HCT116 (cell line): ENCODE results near the gene CRIP2.

ENCODE experiments used
- CEBPB ChIP-seq: IDR thresholded peaks from 2 replicates; pipeline ENCODE4 v1.6.1; 2012; ENCODE audit warnings: low read depth
- EZH2 ChIP-seq: fragments of 200-600 bp; sonication (generic); IDR thresholded peaks from 2 replicates; pipeline ENCODE4 v1.6.1; 2017; ENCODE audit warnings: antibody characterized with exemption, mixed run types
- EZH2phosphoT487 ChIP-seq: fragments of 200-600 bp; IDR thresholded peaks from 2 replicates; pipeline ENCODE4 v1.6.1; 2018; ENCODE audit warnings: antibody characterized with exemption, borderline replicate concordance
- MAX ChIP-seq: IDR thresholded peaks from 2 replicates; pipeline ENCODE4 v1.6.1; 2012
- POLR2A ChIP-seq: IDR thresholded peaks from 2 replicates; pipeline ENCODE4 v1.7.0; 2011; ENCODE audit warnings: borderline replicate concordance; ENCODE audit not compliant: insufficient read depth, insufficient read length; ENCODE audit errors: extremely low read depth
- POLR2AphosphoS5 ChIP-seq: IDR thresholded peaks from 2 replicates; pipeline ENCODE4 v1.6.1; 2011; ENCODE audit warnings: mild to moderate bottlenecking, low read depth, low read length, moderate library complexity
- RAD21 ChIP-seq: IDR thresholded peaks from 2 replicates; pipeline ENCODE4 v1.6.1; 2012; ENCODE audit warnings: low read depth, mild to moderate bottlenecking
- YY1 ChIP-seq: IDR thresholded peaks from 2 replicates; pipeline ENCODE4 v1.6.1; 2011; ENCODE audit warnings: low read length, low read depth, moderate library complexity, mild to moderate bottlenecking; ENCODE audit not compliant: insufficient replicate concordance; ENCODE audit errors: extremely low read depth
- TF ChIP-seq, protein P1 (sequence below), 3 experiments: fragments of 200-600 bp in 1 of 3; sonication (generic) in 1 of 3; IDR thresholded peaks in 2 of 3; conservative IDR thresholded peaks in 1 of 3; 2 replicates each; pipeline ENCODE4 v1.5.1; 2012 to 2017; ENCODE audit warnings: low read depth in 2 of 3, low read length in 2 of 3, antibody characterized with exemption in 1 of 3, borderline replicate concordance in 1 of 3, control low read depth in 1 of 3, mild to moderate bottlenecking in 1 of 3, mixed read lengths in 1 of 3, mixed run types in 1 of 3, moderate library complexity in 1 of 3; ENCODE audit not compliant: insufficient read depth in 1 of 3
- TF ChIP-seq, protein P2 (sequence below): IDR thresholded peaks from 2 replicates; pipeline ENCODE4 v1.6.1; 2012; ENCODE audit warnings: low read depth

- TF ChIP-seq, protein P1, sequence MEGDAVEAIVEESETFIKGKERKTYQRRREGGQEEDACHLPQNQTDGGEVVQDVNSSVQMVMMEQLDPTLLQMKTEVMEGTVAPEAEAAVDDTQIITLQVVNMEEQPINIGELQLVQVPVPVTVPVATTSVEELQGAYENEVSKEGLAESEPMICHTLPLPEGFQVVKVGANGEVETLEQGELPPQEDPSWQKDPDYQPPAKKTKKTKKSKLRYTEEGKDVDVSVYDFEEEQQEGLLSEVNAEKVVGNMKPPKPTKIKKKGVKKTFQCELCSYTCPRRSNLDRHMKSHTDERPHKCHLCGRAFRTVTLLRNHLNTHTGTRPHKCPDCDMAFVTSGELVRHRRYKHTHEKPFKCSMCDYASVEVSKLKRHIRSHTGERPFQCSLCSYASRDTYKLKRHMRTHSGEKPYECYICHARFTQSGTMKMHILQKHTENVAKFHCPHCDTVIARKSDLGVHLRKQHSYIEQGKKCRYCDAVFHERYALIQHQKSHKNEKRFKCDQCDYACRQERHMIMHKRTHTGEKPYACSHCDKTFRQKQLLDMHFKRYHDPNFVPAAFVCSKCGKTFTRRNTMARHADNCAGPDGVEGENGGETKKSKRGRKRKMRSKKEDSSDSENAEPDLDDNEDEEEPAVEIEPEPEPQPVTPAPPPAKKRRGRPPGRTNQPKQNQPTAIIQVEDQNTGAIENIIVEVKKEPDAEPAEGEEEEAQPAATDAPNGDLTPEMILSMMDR (IDR thresholded peaks at IDR 0.05 in 2 of 3, conservative IDR thresholded peaks at IDR 0.05 in 1 of 3; ENCODE audit: borderline replicate concordance in 1 of 3, insufficient read depth in 1 of 3, low read depth in 2 of 3, low read length in 2 of 3): no peak
- TF ChIP-seq POLR2AphosphoS5 (0 out of 2 replicates have a peak, but pooled peaks have one; percentile 5), POLR2A (no peak), YY1 (no peak), CEBPB (no peak), MAX (no peak), RAD21 (no peak), EZH2phosphoT487 (no peak), EZH2 (no peak)
- TF ChIP-seq, protein P2, sequence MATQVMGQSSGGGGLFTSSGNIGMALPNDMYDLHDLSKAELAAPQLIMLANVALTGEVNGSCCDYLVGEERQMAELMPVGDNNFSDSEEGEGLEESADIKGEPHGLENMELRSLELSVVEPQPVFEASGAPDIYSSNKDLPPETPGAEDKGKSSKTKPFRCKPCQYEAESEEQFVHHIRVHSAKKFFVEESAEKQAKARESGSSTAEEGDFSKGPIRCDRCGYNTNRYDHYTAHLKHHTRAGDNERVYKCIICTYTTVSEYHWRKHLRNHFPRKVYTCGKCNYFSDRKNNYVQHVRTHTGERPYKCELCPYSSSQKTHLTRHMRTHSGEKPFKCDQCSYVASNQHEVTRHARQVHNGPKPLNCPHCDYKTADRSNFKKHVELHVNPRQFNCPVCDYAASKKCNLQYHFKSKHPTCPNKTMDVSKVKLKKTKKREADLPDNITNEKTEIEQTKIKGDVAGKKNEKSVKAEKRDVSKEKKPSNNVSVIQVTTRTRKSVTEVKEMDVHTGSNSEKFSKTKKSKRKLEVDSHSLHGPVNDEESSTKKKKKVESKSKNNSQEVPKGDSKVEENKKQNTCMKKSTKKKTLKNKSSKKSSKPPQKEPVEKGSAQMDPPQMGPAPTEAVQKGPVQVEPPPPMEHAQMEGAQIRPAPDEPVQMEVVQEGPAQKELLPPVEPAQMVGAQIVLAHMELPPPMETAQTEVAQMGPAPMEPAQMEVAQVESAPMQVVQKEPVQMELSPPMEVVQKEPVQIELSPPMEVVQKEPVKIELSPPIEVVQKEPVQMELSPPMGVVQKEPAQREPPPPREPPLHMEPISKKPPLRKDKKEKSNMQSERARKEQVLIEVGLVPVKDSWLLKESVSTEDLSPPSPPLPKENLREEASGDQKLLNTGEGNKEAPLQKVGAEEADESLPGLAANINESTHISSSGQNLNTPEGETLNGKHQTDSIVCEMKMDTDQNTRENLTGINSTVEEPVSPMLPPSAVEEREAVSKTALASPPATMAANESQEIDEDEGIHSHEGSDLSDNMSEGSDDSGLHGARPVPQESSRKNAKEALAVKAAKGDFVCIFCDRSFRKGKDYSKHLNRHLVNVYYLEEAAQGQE: no peak
These were observed 44.1 kb upstream of the CRIP2 start for GRCh38 chr14:105430565-105430964.
